HG03064 (cell line): ENCODE results near the gene TNRC6A.
"Not testable (repeated sequence)": the region's sequence is repeated elsewhere in the genome, so short reads cannot be mapped to it uniquely, and the experiment has no call there.

Experiments used
- ATAC-seq: cut with Tn5 transposase; IDR thresholded peaks from one replicate; pipeline ENCODE4 v1.9.1; 2021; ENCODE audit warnings: low read depth; ENCODE audit not compliant: unreplicated experiment

TNRC6A gene

DNA sequence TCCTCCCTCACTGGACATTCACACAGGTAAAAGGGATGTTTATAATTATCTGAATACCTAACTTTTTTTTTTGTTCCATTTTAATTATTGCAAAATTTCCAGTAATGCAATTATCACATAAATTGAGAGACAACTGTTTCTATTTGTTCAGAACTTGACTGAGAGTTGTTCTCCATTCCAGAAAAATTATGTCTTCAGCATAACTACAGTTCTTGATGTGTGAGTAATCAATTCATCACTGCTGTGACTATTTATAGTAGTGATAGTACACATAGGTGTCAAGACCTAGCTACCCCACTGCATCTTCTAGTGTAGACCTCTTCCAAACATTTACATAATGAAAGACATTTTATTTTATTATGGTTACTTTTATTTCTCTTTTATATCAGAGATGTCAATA is 5.8 kb upstream of the TNRC6A start:
- no peak for ATAC-seq

DNA sequence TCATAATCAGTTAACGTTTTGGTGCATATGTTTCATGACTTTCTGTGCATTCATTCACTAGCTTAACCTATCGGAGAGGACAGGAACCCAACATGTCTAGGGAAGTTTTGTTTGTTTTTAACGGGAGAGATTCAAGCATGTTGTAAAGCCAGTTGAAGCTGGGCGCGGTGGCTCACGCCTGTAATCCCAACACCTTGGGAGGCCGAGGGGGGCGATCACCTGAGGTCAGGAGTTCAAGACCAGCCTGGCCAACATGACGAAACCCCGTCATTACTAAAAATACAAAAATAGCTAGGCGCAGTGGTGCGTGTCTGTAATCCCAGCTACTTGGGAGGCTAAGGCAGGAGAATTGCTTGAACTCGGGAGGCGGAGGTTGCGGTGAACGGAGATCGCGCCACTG is 1.4 kb upstream of the TNRC6A start:
- no peak for ATAC-seq

DNA sequence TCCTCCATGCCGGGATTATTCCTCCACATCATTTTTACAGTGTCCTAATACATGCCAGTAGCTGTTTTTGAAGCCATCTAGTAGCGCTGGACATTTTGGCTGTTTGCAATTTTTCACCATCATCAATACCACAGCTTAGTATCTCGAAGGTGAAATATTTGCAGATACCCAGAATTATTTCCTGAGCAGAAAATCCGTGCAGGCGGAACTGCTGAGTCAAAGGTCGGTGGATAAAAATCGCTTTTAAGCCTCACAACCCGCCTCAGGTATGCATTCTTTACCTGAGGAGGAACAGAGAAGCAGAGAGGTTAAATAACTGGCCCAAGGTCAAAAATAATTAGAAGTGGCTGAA is 584 bp upstream of the TNRC6A start:
- ATAC-seq, result no peak

DNA sequence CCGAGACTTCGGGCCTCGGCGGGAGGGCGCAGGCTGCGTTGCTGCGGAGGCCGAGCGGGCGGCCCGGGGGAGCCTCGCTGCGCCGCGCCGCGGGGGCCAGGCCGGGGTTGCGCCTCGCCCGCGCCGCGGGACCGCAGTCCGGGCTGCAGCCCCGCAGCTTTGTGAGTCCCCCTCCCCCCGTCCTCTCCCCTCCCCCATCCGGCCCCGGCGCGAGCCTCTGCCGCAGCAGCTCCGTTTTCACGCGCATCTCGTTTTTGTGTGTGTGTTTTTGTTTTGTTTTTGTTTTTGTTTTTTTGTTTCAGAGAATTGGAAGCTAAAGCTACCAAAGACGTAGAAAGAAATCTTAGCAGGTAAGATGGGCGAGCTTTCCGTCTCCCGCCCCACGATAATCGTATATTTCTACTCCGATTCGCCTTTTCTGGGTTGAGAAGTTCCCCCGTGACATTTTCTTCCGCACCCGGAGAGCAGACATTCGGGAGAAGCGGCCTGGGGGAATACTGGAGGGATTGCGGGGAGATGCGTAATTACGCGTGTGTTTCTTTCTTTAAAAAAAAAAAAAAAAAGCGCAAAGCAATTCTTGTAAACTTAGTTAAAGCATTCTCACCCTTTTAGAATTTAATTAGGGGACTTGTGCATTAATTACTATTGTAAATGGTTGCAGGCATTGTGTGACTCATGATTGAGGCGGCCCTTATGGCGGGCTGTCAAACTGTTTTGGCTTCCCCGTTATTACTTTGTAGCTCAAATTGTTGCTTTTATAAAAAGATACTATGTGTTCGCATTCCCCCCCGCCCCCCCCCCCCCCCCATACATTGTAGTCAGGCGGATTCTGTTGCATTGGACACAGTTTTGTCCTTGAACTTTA is 732 bp downstream of the TNRC6A start:
- peak; percentile 17 for ATAC-seq

DNA sequence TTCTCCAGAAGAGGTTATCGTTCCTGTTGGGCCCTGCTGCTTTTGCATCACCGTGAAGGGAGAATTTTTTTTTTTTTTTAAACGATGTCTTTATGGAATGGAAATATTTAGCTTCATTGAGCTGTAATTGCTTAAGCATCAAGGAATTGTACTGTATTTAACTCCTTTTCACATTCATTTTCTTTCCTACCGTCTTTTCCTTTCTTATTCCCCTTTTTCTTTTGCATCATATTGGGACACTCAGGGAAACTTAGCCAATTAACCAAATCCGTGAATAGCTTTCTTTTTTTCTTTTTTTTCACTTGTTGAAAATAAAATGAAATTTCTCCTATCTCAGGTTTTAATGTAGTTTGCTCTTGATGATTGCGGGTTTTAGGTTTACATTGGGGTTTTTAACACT is 1.5 kb downstream of the TNRC6A start:
- ATAC-seq, result no peak

DNA sequence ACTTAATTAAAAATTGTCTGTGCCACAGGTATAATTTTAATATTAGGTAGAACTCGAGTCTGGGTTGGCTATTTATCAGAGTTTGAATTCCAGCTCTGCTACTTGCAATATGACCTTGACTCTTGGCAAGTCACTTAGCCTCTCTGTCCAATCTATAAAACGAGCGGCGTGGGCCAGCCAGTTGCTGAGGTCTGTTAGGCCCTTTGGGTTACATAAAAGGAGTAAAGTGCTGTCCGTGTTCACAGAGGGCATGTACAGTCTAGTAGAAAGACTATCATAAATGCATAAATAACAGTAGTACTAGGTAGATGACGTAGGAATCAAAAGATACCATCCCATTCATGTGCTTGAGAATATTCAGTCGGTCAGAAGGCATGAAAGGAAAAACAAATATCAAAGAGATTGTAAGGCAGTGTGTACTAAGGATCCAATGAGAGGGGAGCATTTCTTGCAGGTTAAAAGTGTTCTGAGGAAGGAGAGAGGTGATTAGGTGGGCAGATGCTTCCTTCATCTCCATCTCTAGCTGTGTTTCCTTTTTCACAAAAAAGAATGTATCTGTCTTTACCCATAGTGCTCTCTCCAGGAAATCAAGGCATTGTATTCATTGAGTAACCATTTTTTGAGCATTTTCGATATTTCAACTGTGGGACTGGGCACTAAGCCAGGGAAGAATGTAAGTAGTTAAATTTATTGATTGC is 2.4 kb downstream of the TNRC6A start:
- ATAC-seq, result no peak

DNA sequence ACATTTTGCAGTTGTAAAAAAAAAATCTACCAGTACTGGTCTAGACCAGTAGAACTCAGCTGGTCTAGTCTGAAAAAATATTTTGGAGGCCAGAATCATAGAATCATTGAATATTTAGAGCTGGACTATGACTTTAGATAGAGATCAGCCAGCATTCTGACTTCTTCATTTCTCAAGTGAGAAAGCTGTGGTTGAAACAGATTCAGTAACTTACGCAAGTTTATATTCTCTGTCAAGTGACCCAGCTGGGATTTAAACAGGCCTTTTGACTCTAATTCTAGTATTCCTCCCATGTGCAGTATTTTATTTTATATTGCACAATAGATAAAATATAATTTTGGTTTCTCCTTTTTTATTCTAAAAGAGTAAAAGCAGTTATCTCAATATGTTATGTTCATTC is 4.9 kb downstream of the TNRC6A start:
- ATAC-seq, result no peak

DNA sequence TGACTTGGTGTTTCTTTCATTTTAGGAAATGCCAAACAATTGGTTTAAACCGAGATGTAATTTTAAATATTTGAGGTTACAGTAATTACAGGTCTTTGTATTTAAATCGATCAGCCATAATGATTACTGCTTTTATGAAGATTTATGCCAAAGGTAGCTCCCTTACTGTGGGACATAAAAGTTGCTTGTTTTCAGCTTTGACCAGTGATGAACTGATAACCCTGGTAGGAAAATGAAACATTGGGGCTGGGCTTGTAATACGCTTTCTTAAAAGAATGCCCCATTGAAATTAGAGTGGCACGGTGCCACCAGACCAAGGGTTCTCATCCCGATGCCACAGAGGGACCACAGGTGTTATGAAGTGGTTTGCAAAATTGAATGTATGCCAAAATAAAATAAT is 7.3 kb downstream of the TNRC6A start:
- ATAC-seq, result no peak

DNA sequence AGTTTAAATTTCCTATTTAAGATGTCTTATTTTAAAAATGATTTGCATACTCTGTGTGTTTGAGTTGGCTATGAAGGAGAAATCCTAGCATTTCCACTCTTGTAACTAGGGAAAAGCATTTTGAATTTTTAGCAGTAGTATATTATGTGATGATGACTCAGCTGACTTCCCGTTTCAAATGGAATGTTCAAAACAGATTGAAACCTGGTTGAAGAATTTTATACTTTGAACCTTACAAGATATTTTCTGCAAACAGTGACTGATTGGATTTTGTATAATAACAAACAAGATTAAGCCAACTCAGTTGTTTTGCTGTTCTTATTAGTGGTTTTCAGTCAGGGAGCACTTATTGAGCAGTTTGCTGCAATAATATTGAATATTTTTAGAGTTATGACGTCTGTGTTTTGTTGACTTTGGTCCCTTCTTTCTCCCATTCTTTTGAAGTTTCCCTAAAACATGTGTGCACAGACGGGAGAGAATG is 8.0 kb downstream of the TNRC6A start:
- no peak for ATAC-seq

DNA sequence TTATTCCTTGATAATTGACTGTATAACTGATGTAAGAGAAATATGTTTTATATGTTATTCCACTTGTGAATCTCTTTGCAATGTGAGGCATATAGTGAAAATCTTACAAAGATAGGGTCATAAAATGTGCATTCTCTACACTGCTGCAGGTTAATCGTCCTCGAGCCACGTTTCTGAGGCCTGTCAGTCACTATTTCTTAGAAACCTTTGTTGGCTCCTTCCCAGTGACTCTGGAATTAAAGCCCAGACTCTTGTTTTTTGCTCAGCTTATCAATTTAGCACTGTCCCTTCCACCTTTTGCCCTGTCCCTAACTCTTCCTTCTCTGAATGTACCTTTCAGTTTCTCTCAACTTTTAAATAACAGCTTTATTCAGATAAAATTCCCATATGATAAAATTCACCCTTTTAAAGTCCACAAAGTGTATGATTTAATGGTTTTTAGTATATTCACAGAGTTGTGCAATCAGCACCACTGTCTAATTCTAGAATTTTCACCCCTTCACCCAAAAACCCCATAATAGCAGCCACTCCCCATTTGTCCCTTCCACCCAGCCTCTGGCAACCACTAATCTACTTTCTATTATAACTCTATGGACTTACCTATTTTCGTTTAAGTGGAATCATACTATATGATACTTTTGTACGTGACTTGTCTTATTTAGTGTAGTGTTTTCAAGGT is 8.6 kb downstream of the TNRC6A start:
- ATAC-seq, result no peak

DNA sequence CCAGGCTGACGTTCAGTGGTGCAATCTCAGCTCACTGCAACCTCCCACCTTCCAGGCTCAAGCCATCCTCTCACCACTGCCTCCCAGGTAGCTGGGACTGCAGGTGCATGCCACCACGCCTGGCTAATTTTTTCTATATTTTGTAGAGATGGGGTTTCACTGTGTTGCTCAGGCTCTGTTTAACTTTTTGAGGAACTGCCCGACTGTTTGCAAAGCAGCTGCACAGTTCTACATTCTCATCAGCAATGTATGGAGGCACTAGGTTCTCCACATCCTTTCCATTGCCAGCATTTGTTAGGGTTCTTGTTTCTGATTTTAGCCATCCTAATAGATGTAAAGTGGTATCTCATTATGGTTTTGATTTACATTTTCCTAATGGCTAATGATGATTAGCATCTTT is 9.4 kb downstream of the TNRC6A start:
- no peak for ATAC-seq

DNA sequence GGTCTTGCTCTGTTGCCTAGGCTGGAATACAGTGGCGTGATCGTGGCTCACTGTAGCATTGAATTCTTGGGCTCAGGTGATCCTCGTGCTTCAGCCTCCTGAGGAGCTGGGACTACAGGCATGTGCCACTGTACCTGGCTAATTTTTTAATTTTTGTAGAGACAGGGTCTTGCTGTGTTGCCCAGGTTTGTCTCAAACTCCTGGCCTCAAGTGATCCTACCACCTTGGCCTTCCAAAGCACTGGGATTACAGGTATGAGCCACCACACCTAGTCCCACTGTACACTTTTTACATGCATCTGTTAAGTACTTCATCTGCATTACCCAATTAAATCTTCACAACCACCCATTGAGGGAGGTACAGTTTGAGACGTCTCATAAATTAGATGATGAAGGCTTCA is 12.4 kb downstream of the TNRC6A start:
- no peak for ATAC-seq

DNA sequence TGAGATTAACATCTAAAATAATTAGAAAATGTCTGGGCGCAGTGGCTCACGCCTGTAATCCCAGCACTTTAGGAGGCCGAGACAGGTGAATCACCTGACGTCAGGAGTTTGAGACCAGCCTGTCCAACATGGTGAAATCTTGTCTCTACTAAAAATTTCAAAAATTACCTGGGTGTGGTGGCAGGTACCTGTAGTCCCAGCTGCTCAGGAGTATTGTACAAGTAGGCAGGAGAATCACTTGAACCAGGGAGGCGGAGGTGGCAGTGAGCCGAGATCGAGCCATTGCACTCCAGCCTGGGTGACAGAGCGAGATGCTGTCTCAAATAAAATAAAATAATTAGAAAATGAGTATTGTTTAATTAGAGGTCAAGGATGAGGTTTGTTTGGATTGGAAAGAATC is 13.2 kb downstream of the TNRC6A start:
- ATAC-seq, result not testable (repeated sequence)

DNA sequence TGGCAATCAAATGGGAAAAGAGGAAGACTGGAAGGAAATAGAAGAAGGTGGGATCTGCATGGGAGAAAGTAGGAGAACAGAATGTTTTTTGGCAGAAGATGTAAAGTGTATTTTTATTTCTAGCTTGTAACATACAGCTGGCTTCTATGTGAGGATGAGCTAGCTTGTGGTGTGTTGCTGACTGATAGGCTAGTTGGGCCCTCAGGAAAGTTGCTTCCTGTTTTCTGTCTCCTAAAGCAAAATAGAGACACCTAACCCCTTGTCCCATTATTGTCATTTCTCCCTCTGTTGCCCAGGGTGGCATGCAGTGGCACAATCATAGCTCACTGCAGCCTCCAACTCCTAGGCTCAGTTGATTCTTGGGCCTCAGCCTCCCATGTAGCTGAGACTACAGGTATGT is 15.9 kb downstream of the TNRC6A start:
- ATAC-seq, result no peak

DNA sequence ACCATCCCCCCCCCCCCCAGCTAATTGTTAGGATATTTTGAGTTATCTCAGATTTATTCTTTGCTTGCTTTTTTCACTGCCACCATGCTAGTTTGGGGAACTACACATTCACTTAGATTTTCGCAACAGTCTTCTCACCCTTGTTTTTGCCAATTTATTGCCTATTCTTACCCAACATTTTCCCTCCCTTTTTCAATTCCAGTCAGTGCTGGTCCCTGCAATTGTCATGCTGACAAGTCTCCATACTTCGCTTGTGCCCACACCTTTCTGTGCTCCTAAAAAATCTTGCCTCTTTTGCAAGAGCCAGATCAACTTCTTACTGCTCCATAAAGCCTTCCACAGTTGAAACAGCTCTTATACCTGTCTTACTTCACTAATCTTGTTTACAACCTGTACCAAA is 16.3 kb downstream of the TNRC6A start:
- no peak for ATAC-seq

DNA sequence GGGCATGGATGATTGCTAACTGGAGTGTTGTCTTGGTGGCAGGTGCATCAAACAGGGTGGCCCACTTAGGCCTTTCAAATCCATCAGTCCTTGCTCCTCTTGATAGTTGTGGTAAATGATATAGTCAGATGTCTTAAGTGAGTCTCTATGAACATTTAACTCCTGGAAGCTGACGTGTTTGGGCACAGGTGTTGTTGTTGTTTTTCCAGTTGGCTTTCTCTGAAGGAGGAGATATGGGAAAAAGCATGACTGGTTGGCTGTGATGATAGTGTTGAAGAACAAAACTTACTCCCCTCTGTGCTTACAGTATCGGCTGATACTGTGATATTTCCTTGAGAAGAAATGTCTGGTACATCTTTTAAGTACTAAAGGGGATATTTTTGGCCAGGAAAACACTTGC is 18.0 kb downstream of the TNRC6A start:
- ATAC-seq, result no peak

DNA sequence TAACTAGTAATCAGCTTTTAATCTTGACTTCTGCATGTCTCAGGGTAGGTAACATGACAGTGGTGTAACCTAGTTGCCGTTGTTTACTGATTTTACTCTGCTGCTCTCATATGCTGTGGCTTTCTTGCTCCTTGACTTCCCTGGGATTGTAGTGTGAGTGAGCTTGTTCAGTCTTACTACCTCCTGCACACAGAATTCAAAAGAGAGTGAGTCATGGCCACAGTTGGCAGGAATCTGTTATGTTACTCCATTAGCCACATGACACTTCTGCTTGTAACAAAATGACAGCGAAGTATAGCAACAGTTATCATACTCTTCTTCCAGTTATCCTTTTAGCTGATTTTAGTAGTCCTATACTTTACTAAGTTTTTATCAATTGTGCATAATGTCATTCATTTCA is 18.8 kb downstream of the TNRC6A start:
- ATAC-seq, result no peak

DNA sequence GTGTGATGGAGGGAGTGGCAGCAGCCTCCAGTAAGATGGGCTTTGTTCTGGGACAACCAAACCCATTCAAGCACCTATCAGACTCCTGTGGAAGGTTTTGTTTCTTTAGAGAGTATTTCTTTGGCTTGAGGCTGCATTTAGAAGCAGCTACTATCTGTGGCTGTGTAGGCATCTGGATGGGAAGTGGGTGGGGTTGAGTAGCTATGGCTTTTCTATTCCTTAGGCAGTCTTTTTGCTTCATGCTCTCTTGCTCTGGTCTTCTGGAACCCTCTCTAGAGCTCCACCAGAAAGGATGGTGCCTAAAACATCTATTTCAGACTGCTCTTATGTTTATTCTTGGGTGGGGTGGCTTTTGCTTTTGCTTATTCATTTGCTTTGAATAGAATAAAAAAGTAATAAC is 19.9 kb downstream of the TNRC6A start:
- no peak for ATAC-seq

DNA sequence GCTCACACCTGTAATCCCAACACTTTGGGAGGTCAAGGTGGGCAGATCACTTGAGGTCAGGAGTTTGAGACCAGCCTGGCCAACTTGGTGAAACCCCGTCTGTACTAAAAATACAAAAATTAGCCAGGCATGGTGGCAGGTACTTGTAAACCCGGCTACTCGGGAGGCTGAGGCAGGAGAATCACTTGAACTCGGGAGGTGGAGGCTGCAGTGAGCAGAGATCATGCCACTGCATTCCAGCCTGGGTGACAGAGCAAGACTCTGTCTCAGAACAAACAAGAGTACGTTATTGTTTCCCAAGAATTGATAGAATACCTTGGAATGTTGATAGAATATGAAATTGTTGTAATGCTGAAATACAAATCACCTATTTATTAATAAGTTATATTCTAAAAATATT is 20.4 kb downstream of the TNRC6A start:
- not testable (repeated sequence) for ATAC-seq

DNA sequence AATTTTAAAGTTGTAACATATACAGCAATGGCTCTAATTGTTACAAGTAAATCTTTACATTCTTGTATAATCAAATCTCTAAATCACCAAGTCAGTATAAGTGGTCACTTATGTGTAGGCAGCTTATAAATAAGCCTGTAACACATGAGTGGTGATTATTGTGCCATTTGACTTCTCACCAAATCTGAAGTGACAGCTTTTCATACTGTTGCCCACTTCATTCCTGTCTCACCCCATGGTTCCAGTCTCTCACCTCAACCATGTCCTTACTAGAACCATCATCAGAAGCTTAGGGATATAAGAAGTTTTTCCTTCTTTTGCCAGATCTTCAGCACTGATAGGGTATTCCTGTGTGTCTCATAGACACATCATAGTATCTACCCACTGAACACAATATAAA is 23.5 kb downstream of the TNRC6A start:
- ATAC-seq, result no peak

DNA sequence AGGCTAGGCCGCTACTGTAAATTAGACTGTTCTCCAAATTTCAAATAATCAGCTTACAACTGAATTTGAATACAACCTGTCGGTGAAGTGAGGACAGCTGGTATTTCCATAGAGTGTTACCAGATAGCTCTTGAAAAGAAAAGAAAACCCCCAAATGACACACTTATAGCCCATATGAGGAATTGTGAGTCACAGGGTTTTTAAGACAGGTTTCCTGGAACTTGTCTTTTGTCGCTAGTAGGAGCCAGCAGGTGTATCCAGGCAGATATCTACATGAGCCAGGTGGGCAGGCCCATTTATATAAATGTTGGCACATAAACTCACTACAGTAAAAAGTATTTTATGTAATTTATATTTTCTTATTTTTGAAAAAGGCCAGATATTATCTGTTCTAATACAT is 24.0 kb downstream of the TNRC6A start:
- ATAC-seq, result no peak

DNA sequence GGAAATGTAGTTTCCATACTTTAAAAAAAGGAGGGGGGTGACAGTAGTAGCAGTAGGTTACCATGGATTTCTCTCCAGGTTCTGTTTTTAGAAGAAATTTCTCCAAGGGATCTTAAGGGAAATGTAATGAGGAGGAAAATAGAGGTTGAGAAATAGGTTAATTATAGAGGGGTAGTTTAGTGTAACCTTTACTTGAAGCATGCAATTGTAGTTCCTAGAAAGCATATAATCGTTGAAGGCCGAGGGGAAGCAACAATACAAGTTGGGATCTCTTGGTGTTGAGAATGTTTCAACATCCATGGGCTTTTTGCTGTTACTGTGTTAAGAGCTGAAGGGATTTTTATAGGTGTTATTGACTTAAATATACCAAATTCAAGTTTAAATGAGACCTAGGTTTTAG is 25.1 kb downstream of the TNRC6A start:
- ATAC-seq, result no peak
